ENCODE measurements around the gene ABITRAM.

The ABITRAM gene

GRCh38 chr9:108951578-108951977, 17.4 kb downstream of the ABITRAM start:
- TF ChIP-seq, protein P1, sequence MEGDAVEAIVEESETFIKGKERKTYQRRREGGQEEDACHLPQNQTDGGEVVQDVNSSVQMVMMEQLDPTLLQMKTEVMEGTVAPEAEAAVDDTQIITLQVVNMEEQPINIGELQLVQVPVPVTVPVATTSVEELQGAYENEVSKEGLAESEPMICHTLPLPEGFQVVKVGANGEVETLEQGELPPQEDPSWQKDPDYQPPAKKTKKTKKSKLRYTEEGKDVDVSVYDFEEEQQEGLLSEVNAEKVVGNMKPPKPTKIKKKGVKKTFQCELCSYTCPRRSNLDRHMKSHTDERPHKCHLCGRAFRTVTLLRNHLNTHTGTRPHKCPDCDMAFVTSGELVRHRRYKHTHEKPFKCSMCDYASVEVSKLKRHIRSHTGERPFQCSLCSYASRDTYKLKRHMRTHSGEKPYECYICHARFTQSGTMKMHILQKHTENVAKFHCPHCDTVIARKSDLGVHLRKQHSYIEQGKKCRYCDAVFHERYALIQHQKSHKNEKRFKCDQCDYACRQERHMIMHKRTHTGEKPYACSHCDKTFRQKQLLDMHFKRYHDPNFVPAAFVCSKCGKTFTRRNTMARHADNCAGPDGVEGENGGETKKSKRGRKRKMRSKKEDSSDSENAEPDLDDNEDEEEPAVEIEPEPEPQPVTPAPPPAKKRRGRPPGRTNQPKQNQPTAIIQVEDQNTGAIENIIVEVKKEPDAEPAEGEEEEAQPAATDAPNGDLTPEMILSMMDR (IDR thresholded peaks at IDR 0.05; ENCODE audit: low read depth, low read length, missing control alignments) = no peak
- H3K4me3 ChIP-seq (ENCODE audit: low read depth, low read length) = no peak overlapping the region
- DNase-seq (ENCODE audit: low read depth) = no peak
- in situ Hi-C loops (cut with HindIII; ENCODE audit: low sequenced_read_pairs) = no loop called here

DNA sequence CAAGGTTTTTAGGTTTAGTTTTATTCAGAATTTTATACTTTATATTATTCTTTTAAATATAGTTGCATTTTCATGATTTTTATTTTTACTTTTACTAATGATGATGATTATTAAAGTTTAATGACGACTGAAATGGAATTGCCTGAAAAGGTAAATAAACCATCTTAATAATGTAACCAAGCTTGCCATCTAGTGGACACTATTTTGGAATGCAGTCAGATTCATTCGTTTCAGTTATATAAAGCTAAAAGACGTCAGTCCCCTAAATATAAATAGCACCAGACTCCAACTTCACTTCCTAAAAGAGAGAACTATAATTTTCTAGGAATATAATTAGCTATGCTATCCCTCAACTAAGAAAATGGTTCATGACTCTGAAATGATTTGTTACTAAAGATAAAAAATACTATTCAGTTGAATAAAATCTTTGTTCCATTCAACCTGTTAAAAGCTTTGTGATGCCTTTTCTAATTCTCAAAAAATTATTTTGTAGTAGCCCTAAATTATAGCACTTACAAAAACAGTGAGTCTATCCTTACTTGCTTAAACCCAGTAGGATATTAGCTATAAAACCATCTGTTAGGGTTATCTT, 19.9 kb downstream of the ABITRAM start:
- TF ChIP-seq, protein P1 (IDR thresholded peaks at IDR 0.05; ENCODE audit: low read depth, low read length, missing control alignments) = peak; percentile 40
- DNase-seq (ENCODE audit: low read depth) = peak; percentile 45
- in situ Hi-C loops (cut with HindIII; ENCODE audit: low sequenced_read_pairs) = no loop called here
- H3K4me3 ChIP-seq (ENCODE audit: low read depth, low read length) = no peak overlapping the region

GRCh38 chr9:108956022-108956630, 21.9 kb downstream of the ABITRAM start:
- TF ChIP-seq, protein P1 (IDR thresholded peaks at IDR 0.05; ENCODE audit: low read depth, low read length, missing control alignments) = no peak
- H3K4me3 ChIP-seq (ENCODE audit: low read depth, low read length) = no peak overlapping the region
- in situ Hi-C loops (cut with HindIII; ENCODE audit: low sequenced_read_pairs) = no loop called here
- DNase-seq (ENCODE audit: low read depth) = no peak

DNA sequence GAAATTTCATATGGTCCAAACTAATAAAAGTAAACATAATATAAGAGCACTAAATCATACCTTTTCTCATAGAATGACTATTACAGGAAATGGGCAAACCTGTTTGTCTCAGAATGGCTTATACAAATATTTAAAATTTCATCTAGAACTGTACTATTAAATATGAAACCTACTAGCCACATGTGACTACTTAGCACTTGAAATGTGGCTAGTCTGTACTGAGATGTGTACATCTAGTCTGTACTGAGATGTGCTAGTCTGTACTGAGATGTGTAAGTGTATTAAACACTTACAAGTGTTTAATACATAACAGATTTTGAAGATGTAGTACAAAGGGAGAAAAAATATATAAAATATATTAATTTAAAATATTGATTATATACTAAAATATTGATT, 22.4 kb downstream of the ABITRAM start:
- TF ChIP-seq, protein P1 (IDR thresholded peaks at IDR 0.05; ENCODE audit: low read depth, low read length, missing control alignments) = no peak
- in situ Hi-C loops (cut with HindIII; ENCODE audit: low sequenced_read_pairs) = no loop called here
- no peak for DNase-seq (ENCODE audit: low read depth)
- H3K4me3 ChIP-seq (ENCODE audit: low read depth, low read length) = no peak overlapping the region

GRCh38 chr9:108960331-108960730, 26.1 kb downstream of the ABITRAM start:
- in situ Hi-C loops (cut with HindIII; ENCODE audit: low sequenced_read_pairs) = no loop called here
- no peak overlapping the region for H3K4me3 ChIP-seq (ENCODE audit: low read depth, low read length)
- TF ChIP-seq, protein P1 (IDR thresholded peaks at IDR 0.05; ENCODE audit: low read depth, low read length, missing control alignments) = no peak
- DNase-seq (ENCODE audit: low read depth) = no peak

DNA sequence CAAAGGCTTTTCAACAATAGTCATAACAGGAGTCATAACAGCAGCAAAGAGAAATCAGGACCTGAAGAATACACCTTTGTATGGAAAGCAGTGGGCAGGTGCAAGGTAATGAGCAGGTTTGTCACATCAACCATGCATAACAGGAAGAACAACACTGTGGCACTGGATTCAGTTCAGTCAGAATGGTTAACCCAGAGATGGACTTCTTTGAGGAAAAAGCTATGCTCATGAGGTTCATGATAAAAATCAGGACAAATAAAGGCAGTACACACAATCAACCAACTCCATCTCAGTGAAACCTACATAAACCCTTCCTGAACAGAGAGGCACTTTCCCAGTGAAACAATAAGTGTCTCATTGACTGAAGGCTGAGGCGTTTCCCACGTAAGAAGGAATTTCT, 27.0 kb downstream of the ABITRAM start:
- no peak overlapping the region for H3K4me3 ChIP-seq (ENCODE audit: low read depth, low read length)
- in situ Hi-C loops (cut with HindIII; ENCODE audit: low sequenced_read_pairs) = no loop called here
- no peak for DNase-seq (ENCODE audit: low read depth)
- TF ChIP-seq, protein P1 (IDR thresholded peaks at IDR 0.05; ENCODE audit: low read depth, low read length, missing control alignments) = no peak

All from astrocyte of the cerebellum (primary cell).